ENCODE data around the gene SIL1. TPM values are rescaled to one million over a fixed set of nuclear protein-coding genes. Genes with fewer than 3 reads are reported as not detected.
"Not testable (repeated sequence)": the region's sequence is repeated elsewhere in the genome, so short reads cannot be mapped to it uniquely, and the experiment has no call there.

The SIL1 gene
- total RNA-seq, 4 donors from 2014 or later, result 28.6 to 48.1 (median 36.5) TPM

GRCh38 chr5:139178935-139179334 is 19.2 kb downstream of the SIL1 start:
- TF ChIP-seq POLR2A (IDR thresholded peaks at IDR 0.05), result no peak
- TF ChIP-seq EP300 (IDR thresholded peaks at IDR 0.05), result no peak
- no peak for TF ChIP-seq CTCF (IDR thresholded peaks at IDR 0.05)
- TF ChIP-seq POLR2AphosphoS5 (IDR thresholded peaks at IDR 0.05), result no peak
- Histone ChIP-seq H3K36me3 (no peaks in the 10 kb centered on the region), H3K27me3 (no peaks in the 10 kb centered on the region), H3K9me3 (no peaks in the 10 kb centered on the region), H3K4me1 (peaks cover 25 to 70% (median 39%) of the 10 kb centered on the region in 3 donors), H3K4me3 (no peak overlapping the region), H3K27ac (peak overlapping the region; percentile 70 to 77 (median 72))
- WGBS, 2 donors (ENCODE audit: low coverage in 1 of 2), result 14 to 20% methylated on average over 1 of the region's 1 CpG
- peak; percentile 27 for ATAC-seq

GRCh38 chr5:139178589-139178917 is 19.6 kb downstream of the SIL1 start:
- 14 to 24% methylated on average over 3 of the region's 3 CpGs for WGBS, 2 donors (ENCODE audit: low coverage in 1 of 2)
- H3K4me3 ChIP-seq, result no peak overlapping the region
- peaks cover 25 to 66% (median 36%) of the 10 kb centered on the region in 3 donors for H3K4me1 ChIP-seq
- H3K9me3 ChIP-seq, result no peaks in the 10 kb centered on the region
- no peaks in the 10 kb centered on the region for H3K36me3 ChIP-seq
- no peak for ATAC-seq
- TF ChIP-seq POLR2AphosphoS5 (IDR thresholded peaks at IDR 0.05) (no peak), EP300 (IDR thresholded peaks at IDR 0.05) (no peak), POLR2A (IDR thresholded peaks at IDR 0.05) (no peak), CTCF (IDR thresholded peaks at IDR 0.05) (no peak)
- H3K27ac ChIP-seq, result peak overlapping the region; percentile 70 to 77 (median 72)
- no peaks in the 10 kb centered on the region for H3K27me3 ChIP-seq

GRCh38 chr5:139177809-139178588 is 20.2 kb downstream of the SIL1 start:
- TF ChIP-seq EP300 (IDR thresholded peaks at IDR 0.05) (no peak), POLR2AphosphoS5 (IDR thresholded peaks at IDR 0.05) (peak; percentile 48), POLR2A (IDR thresholded peaks at IDR 0.05) (no peak), CTCF (IDR thresholded peaks at IDR 0.05) (no peak)
- Histone ChIP-seq H3K27ac (peak overlapping the region; percentile 70 to 77 (median 72)), H3K4me1 (peaks cover 25 to 60% (median 36%) of the 10 kb centered on the region in 3 donors), H3K27me3 (no peaks in the 10 kb centered on the region), H3K9me3 (no peaks in the 10 kb centered on the region), H3K36me3 (no peaks in the 10 kb centered on the region), H3K4me3 (no peak overlapping the region)
- WGBS, 2 donors (ENCODE audit: low coverage in 1 of 2), result no CpG with 5 or more reads among the region's 1 CpG
- peak; percentile 32 for ATAC-seq

- not testable (repeated sequence) for H3K4me3 ChIP-seq, H3K27me3 ChIP-seq, ATAC-seq, H3K36me3 ChIP-seq, H3K9me3 ChIP-seq
- 80 to 94% methylated on average over 1 to 6 of the region's 9 CpGs for WGBS, 2 donors (ENCODE audit: low coverage in 1 of 2)
- H3K27ac ChIP-seq, result peak overlapping the region in 3 of 4 donors; percentile 70 to 77 (median 70)
- H3K4me1 ChIP-seq, result peaks cover 25 to 53% (median 36%) of the 10 kb centered on the region in 3 donors
Observed at GRCh38 chr5:139177281-139177680, 20.9 kb downstream of the SIL1 start.

- ATAC-seq, H3K9me3 ChIP-seq, H3K36me3 ChIP-seq, H3K27ac ChIP-seq, H3K27me3 ChIP-seq, H3K4me3 ChIP-seq: not testable (repeated sequence)
- 100% methylated on average over 1 of the region's 1 CpG for WGBS, 2 donors (ENCODE audit: low coverage in 1 of 2)
- peaks cover 17 to 24% (median 20%) of the 10 kb centered on the region in 3 donors for H3K4me1 ChIP-seq
Observed at GRCh38 chr5:139174382-139174781, 23.8 kb downstream of the SIL1 start.

- Histone ChIP-seq H3K27ac (no peak overlapping the region), H3K9me3 (peaks cover 0 to 7% (median 0%) of the 10 kb centered on the region in 3 donors), H3K4me3 (no peak overlapping the region), H3K27me3 (no peaks in the 10 kb centered on the region), H3K36me3 (no peaks in the 10 kb centered on the region), H3K4me1 (no peaks in the 10 kb centered on the region)
- no peak for TF ChIP-seq EP300 (IDR thresholded peaks at IDR 0.05)
- TF ChIP-seq CTCF (IDR thresholded peaks at IDR 0.05), result no peak
- TF ChIP-seq POLR2A (IDR thresholded peaks at IDR 0.05), result no peak
- no peak for TF ChIP-seq POLR2AphosphoS5 (IDR thresholded peaks at IDR 0.05)
- 100% methylated on average over 1 of the region's 1 CpG for WGBS, 2 donors (ENCODE audit: low coverage in 1 of 2)
- no peak for ATAC-seq
Observed at GRCh38 chr5:139171779-139172404, 26.3 kb downstream of the SIL1 start.

All from gastroesophageal sphincter (tissue), 4 donors.